H1 (cell line): ENCODE measurements around the gene RNF224. TPM values are rescaled to one million over a fixed set of nuclear protein-coding genes. Genes with fewer than 3 reads are reported as not detected.
A peak's percentile ranks its signal among the peaks of the same experiment; 100 is the strongest.

Experiments used
- CTCF ChIA-PET: fragments of 300-600 bp; sonication (Branson Sonifier 250); formaldehyde crosslinking; loops from one replicate; lab custom pipeline; 2021; ENCODE audit not compliant: partially characterized antibody; lab: Charles Lee
- POLR2A ChIA-PET: fragments of 300-600 bp; sonication (Branson Sonifier 250); formaldehyde crosslinking; loops from one replicate; lab custom pipeline; 2021; ENCODE audit warnings: inconsistent platforms; ENCODE audit not compliant: partially characterized antibody; lab: Charles Lee
- DNase-seq, 2 experiments: peaks; one replicate each; pipeline versions ENCODE4 v3.0.0 to v3.0.0-alpha.2; 2010 to 2022; ENCODE audit warnings: low spot score in 2 of 2, low read depth in 1 of 2, mixed read lengths in 1 of 2
- FAIRE-seq: peaks from 2 replicates; lab custom pipeline; 2011; peaks lifted over from hg19 to GRCh38; lab: Jason Lieb, UNC
- H2AFZ ChIP-seq: 2 replicates; pipeline ENCODE4 v1.8.1; 2012; ENCODE audit warnings: low read length, inconsistent platforms
- H2AK5ac ChIP-seq: 2 replicates; pipeline ENCODE4 v1.6.1; 2013; ENCODE audit warnings: low read depth, low read length
- H2BK120ac ChIP-seq: replicated peaks from 2 replicates; pipeline ENCODE3; 2013; ENCODE audit warnings: low read depth, low read length, inconsistent platforms
- H2BK12ac ChIP-seq: 2 replicates; pipeline ENCODE4 v1.6.1; 2013; ENCODE audit warnings: low read depth, low read length
- H2BK15ac ChIP-seq: 2 replicates; pipeline ENCODE4 v1.6.1; 2013; ENCODE audit warnings: low read length
- H2BK20ac ChIP-seq: 2 replicates; pipeline ENCODE4 v1.6.1; 2013; ENCODE audit warnings: low read length
- H2BK5ac ChIP-seq: 2 replicates; pipeline ENCODE4 v1.6.1; 2013; ENCODE audit warnings: low read depth, low read length
- H3K14ac ChIP-seq: 2 replicates; pipeline ENCODE4 v1.6.1; 2013; ENCODE audit warnings: inconsistent platforms; ENCODE audit not compliant: insufficient read length
- H3K18ac ChIP-seq: 2 replicates; pipeline ENCODE4 v1.6.1; 2013; ENCODE audit warnings: low read length; ENCODE audit errors: extremely low read depth
- H3K23ac ChIP-seq: 2 replicates; pipeline ENCODE4 v1.6.1; 2013; ENCODE audit warnings: inconsistent platforms; ENCODE audit not compliant: insufficient read length
- H3K23me2 ChIP-seq: 2 replicates; pipeline ENCODE4 v1.6.1; 2013; ENCODE audit warnings: low read depth, low read length
- H3K27ac ChIP-seq: 2 replicates; pipeline ENCODE4 v1.6.1; 2011; ENCODE audit warnings: low read depth, low read length, inconsistent platforms
- H3K27me3 ChIP-seq, 4 experiments: replicated peaks in 1 of 4; 1 replicate in 1 of 4; 2 replicates in 3 of 4; pipeline versions ENCODE4 v1.6.1 to v1.8.1; 2011 to 2013; ENCODE audit warnings: low read length in 3 of 4, mild to moderate bottlenecking in 3 of 4, inconsistent platforms in 2 of 4, mixed read lengths in 2 of 4, moderate library complexity in 1 of 4; ENCODE audit not compliant: control insufficient read depth in 3 of 4, insufficient read depth in 3 of 4; ENCODE audit errors: extremely low read depth in 1 of 4
- H3K36me3 ChIP-seq, 4 experiments: 2 replicates each; pipeline versions ENCODE4 v1.6.1 to v1.8.1; 2011 to 2013; ENCODE audit warnings: mild to moderate bottlenecking in 4 of 4, low read length in 3 of 4, moderate library complexity in 2 of 4, control low read depth in 1 of 4, inconsistent platforms in 1 of 4; ENCODE audit not compliant: insufficient read depth in 4 of 4, control insufficient read depth in 2 of 4
- H3K4ac ChIP-seq: replicated peaks from 2 replicates; pipeline ENCODE3; 2013; ENCODE audit warnings: low read length, low read depth, mixed read lengths, inconsistent platforms; ENCODE audit not compliant: insufficient read length
- H3K4me1 ChIP-seq, 4 experiments: replicated peaks in 1 of 4; 1 replicate in 1 of 4; 2 replicates in 3 of 4; pipeline versions ENCODE4 v1.6.1 to v1.8.1; 2011 to 2013; ENCODE audit warnings: low read length in 3 of 4, inconsistent platforms in 2 of 4, mixed read lengths in 1 of 4; ENCODE audit not compliant: insufficient read depth in 4 of 4, control insufficient read depth in 3 of 4
- H3K4me2 ChIP-seq, 2 experiments: 2 replicates each; pipeline versions ENCODE4 v1.6.1 to v1.8.1; 2011 to 2013; ENCODE audit warnings: low read depth in 2 of 2, low read length in 2 of 2, control low read depth in 1 of 2, inconsistent platforms in 1 of 2, mild to moderate bottlenecking in 1 of 2; ENCODE audit not compliant: insufficient read depth in 1 of 2
- H3K4me3 ChIP-seq, 4 experiments: fragments of 200-600, 300-600 bp in 1 of 4; sonication (generic), shearing (Covaris generic), sonication (Bioruptor Twin) in 1 of 4; 2 replicates each; pipeline versions ENCODE4 v1.5.1 to v1.8.1; 2011 to 2016; ENCODE audit warnings: low read length in 4 of 4, low read depth in 3 of 4, control low read depth in 2 of 4, inconsistent platforms in 2 of 4, mild to moderate bottlenecking in 2 of 4, mixed read lengths in 1 of 4, moderate library complexity in 1 of 4; ENCODE audit not compliant: insufficient read depth in 2 of 4; ENCODE audit errors: extremely low read depth in 1 of 4
- H3K56ac ChIP-seq: replicated peaks from 2 replicates; pipeline ENCODE3; 2013; ENCODE audit warnings: low read depth, mild to moderate bottlenecking, mixed read lengths, low read length, inconsistent platforms; ENCODE audit not compliant: insufficient read length
- H3K79me1 ChIP-seq: 2 replicates; pipeline ENCODE4 v1.6.1; 2013; ENCODE audit warnings: low read depth, low read length, control low read depth
- H3K79me2 ChIP-seq, 2 experiments: 2 replicates each; pipeline versions ENCODE4 v1.6.1 to v1.8.1; 2012 to 2013; ENCODE audit warnings: low read length in 2 of 2, mild to moderate bottlenecking in 2 of 2, inconsistent platforms in 1 of 2; ENCODE audit not compliant: insufficient read depth in 2 of 2, control insufficient read depth in 1 of 2
- H3K9ac ChIP-seq, 4 experiments: replicated peaks in 1 of 4; 1 replicate in 1 of 4; 2 replicates in 3 of 4; pipeline versions ENCODE4 v1.6.1 to v1.8.1; 2011 to 2013; ENCODE audit warnings: low read depth in 3 of 4, low read length in 3 of 4, control low read depth in 2 of 4, mild to moderate bottlenecking in 2 of 4, moderate library complexity in 2 of 4, inconsistent platforms in 1 of 4; ENCODE audit errors: extremely low read depth in 1 of 4
- H3K9me3 ChIP-seq, 2 experiments: 2 replicates each; pipeline versions ENCODE4 v1.6.1 to v1.8.1; 2012 to 2013; ENCODE audit warnings: mild to moderate bottlenecking in 2 of 2, moderate library complexity in 2 of 2, control low read depth in 1 of 2, inconsistent platforms in 1 of 2, low read depth in 1 of 2, low read length in 1 of 2, mixed read lengths in 1 of 2; ENCODE audit not compliant: insufficient read depth in 2 of 2
- H4K20me1 ChIP-seq, 2 experiments: replicated peaks in 1 of 2; 2 replicates each; pipeline versions ENCODE3 to v1.8.1; 2011 to 2013; ENCODE audit warnings: inconsistent platforms in 2 of 2, low read length in 2 of 2, mild to moderate bottlenecking in 1 of 2; ENCODE audit not compliant: insufficient read depth in 2 of 2, control insufficient read depth in 1 of 2
- H4K5ac ChIP-seq: 2 replicates; pipeline ENCODE4 v1.6.1; 2013; ENCODE audit warnings: low read length, low read depth, mixed read lengths, inconsistent platforms; ENCODE audit not compliant: insufficient read length
- H4K8ac ChIP-seq: 2 replicates; pipeline ENCODE4 v1.8.0; 2013; ENCODE audit warnings: mild to moderate bottlenecking, moderate library complexity, low read length, inconsistent platforms; ENCODE audit not compliant: insufficient read depth; ENCODE audit errors: extremely low read depth
- H4K91ac ChIP-seq: replicated peaks from 2 replicates; pipeline ENCODE3; 2013; ENCODE audit warnings: low read length, mixed read lengths, inconsistent platforms; ENCODE audit not compliant: insufficient read length
- CBX8 ChIP-seq: fragments of 300-800, 300-1000 bp; sonication (generic); IDR thresholded peaks from 2 replicates; pipeline ENCODE4 v1.7.1; 2016; ENCODE audit warnings: low read depth, low read length, borderline replicate concordance
- JUN ChIP-seq: IDR thresholded peaks from 2 replicates; pipeline ENCODE4 v1.6.1; 2011; ENCODE audit warnings: low read depth, mild to moderate bottlenecking, improper control_type of control experiment, low read length
- TAF1 ChIP-seq: IDR thresholded peaks from 2 replicates; pipeline ENCODE4 v1.6.1; 2011; ENCODE audit warnings: mild to moderate bottlenecking, low read depth, low read length
- WGBS, 2 experiments: shearing (Covaris generic) in 1 of 2; methylation state at CpG; one replicate each; pipeline versions ENCODE4 v1.1.6 to v1.1.7; 2013 to 2015; ENCODE audit warnings: low lambda C conversion rate in 2 of 2, mixed read lengths in 2 of 2, inconsistent platforms in 1 of 2, low coverage in 1 of 2, missing lambda C conversion rate in 1 of 2; ENCODE audit not compliant: insufficient replicate concordance in 2 of 2, insufficient coverage in 1 of 2, insufficient read length in 1 of 2; ENCODE audit errors: extremely low coverage in 1 of 2, missing lambda C conversion rate in 1 of 2; 5-methylcytosine and 5-hydroxymethylcytosine counted together
- polyA plus RNA-seq, 7 experiments: library from polyadenylated mRNA; depleted of rRNA in 3 of 7; stranded (reverse) in 5 of 7; unstranded in 2 of 7; fragments of >200 nt in 5 of 7; fragments of 200-250 nt in 2 of 7; gene quantifications; 1 replicate in 5 of 7; 2 replicates in 1 of 7; 4 replicates in 1 of 7; pipeline versions ENCODE4 v1.2.1 to v1.2.3, GENCODE V29; 2011 to 2013; ENCODE audit warnings: missing spikeins in 2 of 7, mixed read lengths in 2 of 7
- total RNA-seq: library from RNA; stranded (reverse); fragmentation: NEBNext Ultra II Directional; extraction: Animal tissue kit (Norgen Biotek cat#: 25700); gene quantifications from 2 replicates; pipeline ENCODE4 v1.2.1, GENCODE V29; 2021
- TF ChIP-seq, protein P1 (sequence below): IDR thresholded peaks from 2 replicates; pipeline ENCODE4 v1.6.1; 2012; ENCODE audit warnings: inconsistent platforms

The RNF224 gene
- total and polyA plus RNA-seq, 2 of the 8 experiments (the other 6 are each of a cell fraction or from before 2014, with no cell fraction given): 0.24 TPM; not detected in 1

DNA sequence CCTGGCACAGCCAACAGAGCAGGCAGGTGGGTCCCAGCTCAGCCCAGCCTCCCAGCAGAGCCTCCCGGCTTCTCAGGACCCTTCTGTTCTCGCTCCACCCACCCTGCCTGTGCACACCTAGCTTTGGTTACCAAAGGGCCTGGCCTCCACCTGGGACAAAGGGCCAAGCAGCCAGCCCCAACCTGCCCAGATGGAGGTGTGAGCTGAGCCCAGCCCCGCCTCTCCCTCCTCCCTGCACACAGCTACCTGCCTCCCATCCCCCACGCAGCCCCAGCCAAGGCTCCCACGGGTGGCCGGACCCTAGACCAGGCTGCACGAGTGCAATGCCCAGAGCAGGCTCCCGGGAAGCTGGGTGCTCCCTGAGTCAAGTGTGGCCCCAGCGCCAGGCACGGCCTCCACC lies 32.4 kb upstream of the RNF224 start:
- Histone ChIP-seq H3K14ac (no peak overlapping the region), H2BK120ac (no peak overlapping the region), H2BK5ac (peak overlapping the region; percentile 60; the same call in 1 of the 2 replicates), H2AK5ac (no peak overlapping the region), H2BK15ac (no peak overlapping the region), H3K56ac (no peak overlapping the region), H3K27me3 (no peaks in the 10 kb centered on the region), H3K4me3 (no peak overlapping the region), H3K9me3 (no peaks in the 10 kb centered on the region), H3K79me2 (peaks cover 0 to 24% of the 10 kb centered on the region in 2 experiments; a peak in 1 of 4 replicates), H3K18ac (no peak overlapping the region; the same call in 1 of the 2 replicates), H4K20me1 (peaks cover 13 to 32% of the 10 kb centered on the region in 2 experiments), H3K9ac (peak overlapping the region in 1 of 4 experiments; percentile 22; a peak in 1 of 7 replicates), H2BK12ac (no peak overlapping the region), H4K5ac (no peak overlapping the region), H3K4me2 (no peak overlapping the region), H2BK20ac (no peak overlapping the region), H3K4ac (no peak overlapping the region), H4K8ac (no peak overlapping the region)
- no peak for DNase-seq
- TF ChIP-seq CBX8: no peak
- no peak for TF ChIP-seq JUN
- TF ChIP-seq, protein P1, sequence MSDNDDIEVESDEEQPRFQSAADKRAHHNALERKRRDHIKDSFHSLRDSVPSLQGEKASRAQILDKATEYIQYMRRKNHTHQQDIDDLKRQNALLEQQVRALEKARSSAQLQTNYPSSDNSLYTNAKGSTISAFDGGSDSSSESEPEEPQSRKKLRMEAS: no peak
- TF ChIP-seq TAF1: no peak
- TF ChIP-seq, all 59 proteins: peak for 0
- Histone ChIP-seq H3K23me2 (peaks cover 3% of the 10 kb centered on the region; the same call in 1 of the 2 replicates), H3K79me1 (peaks cover 22% of the 10 kb centered on the region), H3K27ac (peak overlapping the region; percentile 19; the same call in 1 of the 2 replicates), H4K91ac (no peak overlapping the region), H3K4me1 (peaks cover 0 to 24% (median 14%) of the 10 kb centered on the region in 4 experiments; a peak in 6 of 7 replicates), H2AFZ (no peak overlapping the region), H3K36me3 (peaks cover 0 to 2% (median under 1%) of the 10 kb centered on the region in 4 experiments; a peak in 2 of 8 replicates), H3K23ac (no peak overlapping the region)
- FAIRE-seq: no peak
- ChIA-PET POLR2A (interaction anchor here (0.8 to 11.0 kb wide), 10 partner anchors 12 to 67 kb away, joined by 3 to 107 read pairs (median 6); partner anchors contain the start of genes LRRC26, NDOR1 and TMEM203), CTCF (interaction anchor here (0.6 to 14.0 kb wide), 14 partner anchors 8 to 77 kb away, joined by 3 to 204 read pairs (median 4); partner anchors contain the start of genes CYSRT1, LRRC26, NDOR1 and RNF208)
- WGBS, 2 experiments: 82% methylated on average over 10 of the region's 10 CpGs; no CpG with 5 or more reads in 1 of the 2 experiments
